PFSK-1 (cell line): ENCODE measurements around the gene TDG.

ENCODE experiments used
- POLR2AphosphoS5 ChIP-seq: IDR thresholded peaks from 2 replicates; pipeline ENCODE4 v1.6.1; 2012; ENCODE audit warnings: low read depth, mild to moderate bottlenecking, control low read depth, low read length, moderate library complexity
- SIN3A ChIP-seq: IDR thresholded peaks from 2 replicates; pipeline ENCODE4 v1.6.1; 2012; ENCODE audit warnings: mild to moderate bottlenecking, low read length, moderate library complexity, borderline replicate concordance; ENCODE audit not compliant: insufficient read depth
- TAF1 ChIP-seq: IDR thresholded peaks from 2 replicates; pipeline ENCODE4 v1.6.1; 2012; ENCODE audit warnings: low read length, control low read depth, borderline replicate concordance; ENCODE audit not compliant: insufficient read depth

GRCh38 chr12:103957865-103958388 is 7.7 kb upstream of the TDG start:
- TF ChIP-seq POLR2AphosphoS5, result no peak
- no peak for TF ChIP-seq SIN3A
- no peak for TF ChIP-seq TAF1
